ENCODE data around the gene RAB21. TPM values are rescaled to one million over a fixed set of nuclear protein-coding genes. Genes with fewer than 3 reads are reported as not detected.

Gene RAB21
- polyA plus RNA-seq, 1 donor from 2014 or later: 16.2 TPM

GRCh38 chr12:71764587-71765321 is 10.1 kb downstream of the RAB21 start:
- H3K4me3 Mint-ChIP-seq: peak overlapping the region in 1 of 4 donors; percentile 86
- no peaks in the 10 kb centered on the region for H3K27me3 Mint-ChIP-seq
- peaks cover 3 to 17% (median 4%) of the 10 kb centered on the region in 3 donors for H3K9me3 Mint-ChIP-seq
- H3K4me1 Mint-ChIP-seq: peaks cover 29 to 57% (median 50%) of the 10 kb centered on the region in 3 donors
- peaks cover 9% of the 10 kb centered on the region for H3K36me3 Mint-ChIP-seq
- no peak overlapping the region for H3K27ac Mint-ChIP-seq

- H3K4me1 Mint-ChIP-seq: peaks cover 25 to 53% (median 46%) of the 10 kb centered on the region in 3 donors
- peaks cover 3% of the 10 kb centered on the region for H3K36me3 Mint-ChIP-seq
- H3K27ac Mint-ChIP-seq: no peak overlapping the region
- peaks cover 0 to 9% (median 0%) of the 10 kb centered on the region in 3 donors for H3K9me3 Mint-ChIP-seq
- H3K4me3 Mint-ChIP-seq: no peak overlapping the region
- no peaks in the 10 kb centered on the region for H3K27me3 Mint-ChIP-seq
Measured at GRCh38 chr12:71766202-71766601, 11.5 kb downstream of the RAB21 start.

- peak overlapping the region in 2 of 3 donors; percentile 43 to 69 for H3K27ac Mint-ChIP-seq
- no peaks in the 10 kb centered on the region for H3K27me3 Mint-ChIP-seq
- peaks cover 25 to 53% (median 46%) of the 10 kb centered on the region in 3 donors for H3K4me1 Mint-ChIP-seq
- peaks cover 0 to 9% (median 0%) of the 10 kb centered on the region in 3 donors for H3K9me3 Mint-ChIP-seq
- H3K4me3 Mint-ChIP-seq: peak overlapping the region in 1 of 4 donors; percentile 47
- peaks cover 6% of the 10 kb centered on the region for H3K36me3 Mint-ChIP-seq
Measured at GRCh38 chr12:71767183-71767582, 12.5 kb downstream of the RAB21 start.

GRCh38 chr12:71768900-71769299 is 14.2 kb downstream of the RAB21 start:
- H3K4me3 Mint-ChIP-seq: no peak overlapping the region
- no peaks in the 10 kb centered on the region for H3K27me3 Mint-ChIP-seq
- no peak overlapping the region for H3K27ac Mint-ChIP-seq
- H3K9me3 Mint-ChIP-seq: peaks cover 0 to 5% (median 0%) of the 10 kb centered on the region in 3 donors
- H3K36me3 Mint-ChIP-seq: peaks cover 11% of the 10 kb centered on the region
- H3K4me1 Mint-ChIP-seq: peaks cover 25 to 46% (median 45%) of the 10 kb centered on the region in 3 donors

GRCh38 chr12:71771069-71771468 is 16.4 kb downstream of the RAB21 start:
- H3K4me1 Mint-ChIP-seq: peaks cover 18 to 33% (median 31%) of the 10 kb centered on the region in 3 donors
- H3K27ac Mint-ChIP-seq: no peak overlapping the region
- no peaks in the 10 kb centered on the region for H3K9me3 Mint-ChIP-seq
- peaks cover 9% of the 10 kb centered on the region for H3K36me3 Mint-ChIP-seq
- H3K4me3 Mint-ChIP-seq: no peak overlapping the region
- H3K27me3 Mint-ChIP-seq: no peaks in the 10 kb centered on the region

GRCh38 chr12:71772735-71773134 is 18.1 kb downstream of the RAB21 start:
- peaks cover 7 to 19% (median 17%) of the 10 kb centered on the region in 3 donors for H3K4me1 Mint-ChIP-seq
- no peaks in the 10 kb centered on the region for H3K9me3 Mint-ChIP-seq
- H3K4me3 Mint-ChIP-seq: no peak overlapping the region
- no peaks in the 10 kb centered on the region for H3K27me3 Mint-ChIP-seq
- H3K27ac Mint-ChIP-seq: peak overlapping the region in 1 of 3 donors; percentile 53
- H3K36me3 Mint-ChIP-seq: peaks cover 7% of the 10 kb centered on the region

GRCh38 chr12:71780237-71780822 is 25.7 kb downstream of the RAB21 start:
- Mint-ChIP-seq H3K27me3 (no peaks in the 10 kb centered on the region), H3K4me3 (no peak overlapping the region), H3K4me1 (peaks cover 7 to 14% (median 10%) of the 10 kb centered on the region in 3 donors), H3K9me3 (no peaks in the 10 kb centered on the region), H3K27ac (peak overlapping the region; percentile 36 to 90 (median 88)), H3K36me3 (peaks cover 5% of the 10 kb centered on the region)

GRCh38 chr12:71782017-71782416 is 27.4 kb downstream of the RAB21 start:
- Mint-ChIP-seq H3K9me3 (no peaks in the 10 kb centered on the region), H3K4me1 (peaks cover 7 to 14% (median 10%) of the 10 kb centered on the region in 3 donors), H3K4me3 (no peak overlapping the region), H3K27me3 (no peaks in the 10 kb centered on the region), H3K27ac (no peak overlapping the region), H3K36me3 (peaks cover 7% of the 10 kb centered on the region)

GRCh38 chr12:71786829-71787228 is 32.2 kb downstream of the RAB21 start:
- Mint-ChIP-seq H3K36me3 (peaks cover 8% of the 10 kb centered on the region), H3K4me1 (peaks cover 0 to 4% (median 2%) of the 10 kb centered on the region in 3 donors), H3K27me3 (no peaks in the 10 kb centered on the region), H3K9me3 (no peaks in the 10 kb centered on the region), H3K4me3 (no peak overlapping the region), H3K27ac (no peak overlapping the region)

- Mint-ChIP-seq H3K36me3 (peaks cover 8% of the 10 kb centered on the region), H3K27ac (no peak overlapping the region), H3K9me3 (no peaks in the 10 kb centered on the region), H3K4me1 (peaks cover 0 to 1% (median 0%) of the 10 kb centered on the region in 3 donors), H3K4me3 (no peak overlapping the region), H3K27me3 (no peaks in the 10 kb centered on the region)
Measured at GRCh38 chr12:71787580-71787979, 32.9 kb downstream of the RAB21 start.

GRCh38 chr12:71790331-71790730 is 35.7 kb downstream of the RAB21 start:
- H3K4me1 Mint-ChIP-seq: no peaks in the 10 kb centered on the region
- peaks cover 6% of the 10 kb centered on the region for H3K36me3 Mint-ChIP-seq
- no peaks in the 10 kb centered on the region for H3K9me3 Mint-ChIP-seq
- no peak overlapping the region for H3K27ac Mint-ChIP-seq
- no peak overlapping the region for H3K4me3 Mint-ChIP-seq
- no peaks in the 10 kb centered on the region for H3K27me3 Mint-ChIP-seq

- Mint-ChIP-seq H3K4me1 (no peaks in the 10 kb centered on the region), H3K9me3 (no peaks in the 10 kb centered on the region), H3K36me3 (peaks cover 4% of the 10 kb centered on the region), H3K27ac (peak overlapping the region in 1 of 3 donors; percentile 53), H3K27me3 (no peaks in the 10 kb centered on the region), H3K4me3 (no peak overlapping the region)
Measured at GRCh38 chr12:71791473-71792150, 36.9 kb downstream of the RAB21 start.

GRCh38 chr12:71792599-71792998 is 37.9 kb downstream of the RAB21 start:
- H3K36me3 Mint-ChIP-seq: peaks cover 4% of the 10 kb centered on the region
- H3K27ac Mint-ChIP-seq: no peak overlapping the region
- H3K9me3 Mint-ChIP-seq: no peaks in the 10 kb centered on the region
- H3K27me3 Mint-ChIP-seq: no peaks in the 10 kb centered on the region
- no peak overlapping the region for H3K4me3 Mint-ChIP-seq
- no peaks in the 10 kb centered on the region for H3K4me1 Mint-ChIP-seq

GRCh38 chr12:71795901-71796300 is 41.2 kb downstream of the RAB21 start:
- Mint-ChIP-seq H3K27ac (no peak overlapping the region), H3K4me1 (no peaks in the 10 kb centered on the region), H3K4me3 (no peak overlapping the region), H3K27me3 (no peaks in the 10 kb centered on the region), H3K36me3 (no peaks in the 10 kb centered on the region), H3K9me3 (peaks cover 2 to 6% (median 5%) of the 10 kb centered on the region in 3 donors)

- Mint-ChIP-seq H3K4me1 (no peaks in the 10 kb centered on the region), H3K9me3 (peaks cover 2 to 6% (median 5%) of the 10 kb centered on the region in 3 donors), H3K4me3 (no peak overlapping the region), H3K27ac (no peak overlapping the region), H3K27me3 (no peaks in the 10 kb centered on the region), H3K36me3 (no peaks in the 10 kb centered on the region)
Measured at GRCh38 chr12:71797531-71797930, 42.9 kb downstream of the RAB21 start.

Data from IgD-negative memory B cell (primary cell).